Parathyroid adenoma (tissue), 2 donors: ENCODE results near the gene TRABD2B.

Experiments used
- H2AFZ ChIP-seq: fragments of 300-600 bp; sonication (generic); one replicate; pipeline ENCODE4 v1.7.0; 2017; ENCODE audit warnings: antibody characterized with exemption, mild to moderate bottlenecking
- H3K27ac ChIP-seq: fragments of 300-600 bp; sonication (generic); one replicate; pipeline ENCODE4 v1.7.0; 2017
- H3K27me3 ChIP-seq: fragments of 300-600 bp; sonication (generic); one replicate; pipeline ENCODE4 v1.7.0; 2017; ENCODE audit warnings: low read length; ENCODE audit not compliant: control insufficient read depth, insufficient read depth
- H3K36me3 ChIP-seq: fragments of 300-600 bp; sonication (generic); one replicate; pipeline ENCODE4 v1.7.0; 2017; ENCODE audit warnings: low read length; ENCODE audit not compliant: control insufficient read depth, insufficient read depth
- H3K4me1 ChIP-seq: fragments of 300-600 bp; sonication (generic); one replicate; pipeline ENCODE4 v1.7.0; 2017; ENCODE audit warnings: control low read depth
- H3K4me2 ChIP-seq: fragments of 300-600 bp; sonication (generic); one replicate; pipeline ENCODE4 v1.7.0; 2017; ENCODE audit warnings: low read length
- H3K4me3 ChIP-seq: fragments of 300-600 bp; sonication (generic); one replicate; pipeline ENCODE4 v1.7.0; 2017; ENCODE audit warnings: low read depth, low read length
- H3K79me2 ChIP-seq: fragments of 300-600 bp; sonication (generic); one replicate; pipeline ENCODE4 v1.7.0; 2017; ENCODE audit warnings: control low read depth
- H3K9ac ChIP-seq: fragments of 300-600 bp; sonication (generic); one replicate; pipeline ENCODE4 v1.7.0; 2017; ENCODE audit warnings: mild to moderate bottlenecking
- H3K9me3 ChIP-seq: fragments of 300-600 bp; sonication (generic); one replicate; pipeline ENCODE4 v1.7.0; 2017; ENCODE audit warnings: low read length; ENCODE audit not compliant: control insufficient read depth
- CTCF ChIP-seq: fragments of 300-600 bp; sonication (generic); IDR thresholded peaks from one replicate; pipeline ENCODE4 v1.7.0; 2017; ENCODE audit warnings: antibody characterized with exemption, mild to moderate bottlenecking
- donor health status: primary hyperparathyroidism.

The TRABD2B gene

GRCh38 chr1:48001696-48002095 lies 4.5 kb upstream of the TRABD2B start:
- H3K4me3 ChIP-seq = no peak overlapping the region
- H3K4me2 ChIP-seq = no peak overlapping the region
- H3K27ac ChIP-seq = no peak overlapping the region
- no peaks in the 10 kb centered on the region for H3K79me2 ChIP-seq
- TF ChIP-seq CTCF = no peak
- H3K4me1 ChIP-seq = no peaks in the 10 kb centered on the region
- no peaks in the 10 kb centered on the region for H3K36me3 ChIP-seq
- no peak overlapping the region for H3K9ac ChIP-seq
- H3K27me3 ChIP-seq = peaks cover 3% of the 10 kb centered on the region
- no peak overlapping the region for H2AFZ ChIP-seq
- no peaks in the 10 kb centered on the region for H3K9me3 ChIP-seq

- Histone ChIP-seq H3K4me1 (no peaks in the 10 kb centered on the region), H3K36me3 (no peaks in the 10 kb centered on the region), H2AFZ (no peak overlapping the region), H3K9me3 (no peaks in the 10 kb centered on the region), H3K9ac (no peak overlapping the region), H3K4me2 (no peak overlapping the region), H3K27me3 (peaks cover 3% of the 10 kb centered on the region), H3K27ac (no peak overlapping the region), H3K79me2 (no peaks in the 10 kb centered on the region), H3K4me3 (no peak overlapping the region)
- no peak for TF ChIP-seq CTCF
These were observed 3.7 kb upstream of the TRABD2B start for GRCh38 chr1:48000883-48001282.

GRCh38 chr1:47999097-47999496 lies 1.9 kb upstream of the TRABD2B start:
- H3K4me1 ChIP-seq = no peaks in the 10 kb centered on the region
- no peaks in the 10 kb centered on the region for H3K9me3 ChIP-seq
- H3K27me3 ChIP-seq = peaks cover 3% of the 10 kb centered on the region
- TF ChIP-seq CTCF = no peak
- no peaks in the 10 kb centered on the region for H3K36me3 ChIP-seq
- H3K27ac ChIP-seq = no peak overlapping the region
- no peaks in the 10 kb centered on the region for H3K79me2 ChIP-seq
- H3K4me3 ChIP-seq = no peak overlapping the region
- H3K9ac ChIP-seq = no peak overlapping the region
- no peak overlapping the region for H3K4me2 ChIP-seq
- H2AFZ ChIP-seq = no peak overlapping the region

- TF ChIP-seq CTCF = no peak
- Histone ChIP-seq H3K9me3 (no peaks in the 10 kb centered on the region), H3K27ac (no peak overlapping the region), H3K9ac (no peak overlapping the region), H3K27me3 (peaks cover 3% of the 10 kb centered on the region), H2AFZ (no peak overlapping the region), H3K4me1 (no peaks in the 10 kb centered on the region), H3K4me2 (no peak overlapping the region), H3K36me3 (no peaks in the 10 kb centered on the region), H3K79me2 (no peaks in the 10 kb centered on the region), H3K4me3 (no peak overlapping the region)
These were observed 1.3 kb upstream of the TRABD2B start for GRCh38 chr1:47998396-47998990.
